ENCODE results near the gene RSU1. TPM values are rescaled to one million over a fixed set of nuclear protein-coding genes. Genes with fewer than 3 reads are reported as not detected.

Gene RSU1
- total RNA-seq, 1 donor from 2014 or later, result 60.7 TPM

GRCh38 chr10:16681521-16681920 lies 135.7 kb downstream of the RSU1 start:
- ATAC-seq (ENCODE audit: low read depth) (no peak), DNase-seq (no peak)
- CTCF ChIA-PET, result no interaction called here
- Mint-ChIP-seq H3K9me3 (peaks cover 3% of the 10 kb centered on the region), H3K27me3 (no peaks in the 10 kb centered on the region), H3K4me3 (no peak overlapping the region), H3K36me3 (ENCODE audit: low read depth) (peaks cover 30% of the 10 kb centered on the region), H3K27ac (no peak overlapping the region), H3K4me1 (no peaks in the 10 kb centered on the region)
- intact Hi-C loops (cut with micrococcal nuclease), result no loop called here
- no peak for TF ChIP-seq CTCF (IDR thresholded peaks at IDR 0.05)
- POLR2A ChIA-PET, result no interaction called here

- H3K36me3 Mint-ChIP-seq (ENCODE audit: low read depth), result peaks cover 41% of the 10 kb centered on the region
- peaks cover 3% of the 10 kb centered on the region for H3K9me3 Mint-ChIP-seq
- no peak overlapping the region for H3K27ac Mint-ChIP-seq
- intact Hi-C loops (cut with micrococcal nuclease), result no loop called here
- H3K27me3 Mint-ChIP-seq, result no peaks in the 10 kb centered on the region
- ChIA-PET CTCF (no interaction called here), POLR2A (no interaction called here)
- H3K4me3 Mint-ChIP-seq, result no peak overlapping the region
- TF ChIP-seq CTCF (IDR thresholded peaks at IDR 0.05), result no peak
- no peak for DNase-seq
- H3K4me1 Mint-ChIP-seq, result no peaks in the 10 kb centered on the region
- no peak for ATAC-seq (ENCODE audit: low read depth)
Measured at GRCh38 chr10:16679511-16679910, 137.7 kb downstream of the RSU1 start.

GRCh38 chr10:16675334-16675733 lies 141.9 kb downstream of the RSU1 start:
- POLR2A ChIA-PET, result no interaction called here
- peaks cover 3% of the 10 kb centered on the region for H3K9me3 Mint-ChIP-seq
- H3K4me1 Mint-ChIP-seq, result no peaks in the 10 kb centered on the region
- CTCF ChIA-PET, result no interaction called here
- intact Hi-C loops (cut with micrococcal nuclease), result no loop called here
- H3K27me3 Mint-ChIP-seq, result no peaks in the 10 kb centered on the region
- H3K36me3 Mint-ChIP-seq (ENCODE audit: low read depth), result peaks cover 47% of the 10 kb centered on the region
- ATAC-seq (ENCODE audit: low read depth) (no peak), DNase-seq (no peak)
- H3K4me3 Mint-ChIP-seq, result no peak overlapping the region
- no peak for TF ChIP-seq CTCF (IDR thresholded peaks at IDR 0.05)
- H3K27ac Mint-ChIP-seq, result no peak overlapping the region

- ChIA-PET POLR2A (interaction anchor here (0.7 kb wide), 1 partner anchor 42 kb away, joined by 6 read pairs; no protein-coding TSS in a partner anchor), CTCF (no interaction called here)
- Mint-ChIP-seq H3K4me3 (no peak overlapping the region), H3K27ac (no peak overlapping the region), H3K4me1 (no peaks in the 10 kb centered on the region), H3K9me3 (peaks cover 3% of the 10 kb centered on the region), H3K27me3 (no peaks in the 10 kb centered on the region), H3K36me3 (ENCODE audit: low read depth) (peaks cover 50% of the 10 kb centered on the region)
- intact Hi-C loops (cut with micrococcal nuclease), result no loop called here
- no peak for ATAC-seq (ENCODE audit: low read depth)
- no peak for DNase-seq
- TF ChIP-seq CTCF (IDR thresholded peaks at IDR 0.05), result no peak
Measured at GRCh38 chr10:16674147-16674703, 143.0 kb downstream of the RSU1 start.

- Mint-ChIP-seq H3K9me3 (peaks cover 3% of the 10 kb centered on the region), H3K4me3 (no peak overlapping the region), H3K36me3 (ENCODE audit: low read depth) (peaks cover 48% of the 10 kb centered on the region), H3K4me1 (no peaks in the 10 kb centered on the region), H3K27me3 (no peaks in the 10 kb centered on the region), H3K27ac (no peak overlapping the region)
- ChIA-PET POLR2A (interaction anchor here (0.7 kb wide), 1 partner anchor 41 kb away, joined by 6 read pairs; no protein-coding TSS in a partner anchor), CTCF (no interaction called here)
- intact Hi-C loops (cut with micrococcal nuclease), result no loop called here
- ATAC-seq (ENCODE audit: low read depth) (no peak), DNase-seq (no peak)
- no peak for TF ChIP-seq CTCF (IDR thresholded peaks at IDR 0.05)
Measured at GRCh38 chr10:16673443-16673842, 143.8 kb downstream of the RSU1 start.

Measured in activated B cell treated with CpG ODN at 0.5 μM for 24 hours (primary cell).